Neural progenitor cell (in vitro differentiated cells): ENCODE measurements around the gene NARS2. TPM values are rescaled to one million over a fixed set of nuclear protein-coding genes. Genes with fewer than 3 reads are reported as not detected.

ENCODE experiments used
- DNase-seq: peaks from one replicate; pipeline ENCODE4 v3.0.0-alpha.2; 2016; ENCODE audit warnings: low spot score
- H2AFZ ChIP-seq: fragments of 200-600 bp; sonication (generic); replicated peaks from 2 replicates; pipeline ENCODE4 v1.6.1; 2016; ENCODE audit warnings: antibody characterized with exemption
- H3F3A ChIP-seq: fragments of 200-600 bp; sonication (generic); 2 replicates; pipeline ENCODE4 v1.6.1; 2016; ENCODE audit warnings: antibody characterized with exemption, low read depth
- H3K27ac ChIP-seq: fragments of 200-600 bp; sonication (generic); 2 replicates; pipeline ENCODE4 v1.5.1; 2016; ENCODE audit warnings: mild to moderate bottlenecking
- H3K27me3 ChIP-seq: fragments of 200-600 bp; sonication (generic); 2 replicates; pipeline ENCODE4 v1.6.1; 2016; ENCODE audit warnings: mild to moderate bottlenecking, moderate library complexity
- H3K36me3 ChIP-seq: fragments of 200-600 bp; sonication (generic); 2 replicates; pipeline ENCODE4 v1.5.1; 2016
- H3K4me1 ChIP-seq: fragments of 200-600 bp; sonication (generic); 2 replicates; pipeline ENCODE4 v1.6.1; 2016; ENCODE audit warnings: mixed run types
- H3K4me2 ChIP-seq: fragments of 200-600 bp; sonication (generic); 2 replicates; pipeline ENCODE4 v1.6.1; 2016
- H3K4me3 ChIP-seq: fragments of 200-600 bp; sonication (generic); 2 replicates; pipeline ENCODE4 v1.5.1; 2016
- H3K79me2 ChIP-seq: fragments of 200-600 bp; sonication (generic); 2 replicates; pipeline ENCODE4 v1.6.1; 2016; ENCODE audit warnings: low read depth
- H3K9ac ChIP-seq: fragments of 200-600 bp; sonication (generic); 2 replicates; pipeline ENCODE4 v1.6.1; 2016
- H3K9me3 ChIP-seq: fragments of 200-600 bp; sonication (generic); 2 replicates; pipeline ENCODE4 v1.5.1; 2016; ENCODE audit warnings: low read depth
- H4K20me1 ChIP-seq: fragments of 200-600 bp; sonication (generic); 2 replicates; pipeline ENCODE4 v1.6.1; 2016; ENCODE audit warnings: low read depth
- H3K27ac Mint-ChIP-seq: 3 replicates; pipeline ENCODE4 v1.8.0; 2021; ENCODE audit warnings: mixed read lengths
- H3K27me3 Mint-ChIP-seq: 2 replicates; pipeline ENCODE4 v1.8.0; 2022; ENCODE audit warnings: low read depth, mild to moderate bottlenecking, inconsistent platforms, moderate library complexity, mixed read lengths; ENCODE audit not compliant: insufficient read depth
- H3K36me3 Mint-ChIP-seq: 3 replicates; pipeline ENCODE4 v1.8.0; 2021; ENCODE audit warnings: mixed read lengths
- H3K4me1 Mint-ChIP-seq: 3 replicates; pipeline ENCODE4 v1.8.0; 2021; ENCODE audit warnings: mixed read lengths
- H3K4me3 Mint-ChIP-seq: 3 replicates; pipeline ENCODE4 v1.8.0; 2021; ENCODE audit warnings: mild to moderate bottlenecking, moderate library complexity, mixed read lengths
- H3K9me3 Mint-ChIP-seq: 3 replicates; pipeline ENCODE4 v1.8.0; 2020; ENCODE audit warnings: mixed read lengths
- EZH2 ChIP-seq: fragments of 200-600 bp; sonication (generic); IDR thresholded peaks from 2 replicates; pipeline ENCODE4 v1.6.1; 2017; ENCODE audit warnings: antibody characterized with exemption, mild to moderate bottlenecking, moderate library complexity
- EZH2phosphoT487 ChIP-seq: fragments of 200-600 bp; sonication (generic); IDR thresholded peaks from 2 replicates; pipeline ENCODE4 v1.6.1; 2017; ENCODE audit warnings: antibody characterized with exemption
- total RNA-seq: library from RNA; depleted of rRNA; stranded (reverse); fragments of >200 nt; gene quantifications from 2 replicates; pipeline ENCODE4 v1.2.3, GENCODE V29; 2015; ENCODE audit warnings: low replicate concordance
- TF ChIP-seq, protein P1 (sequence below): fragments of 200-600 bp; sonication (generic); IDR thresholded peaks from 2 replicates; pipeline ENCODE4 v1.5.1; 2017; ENCODE audit warnings: antibody characterized with exemption, mild to moderate bottlenecking

The NARS2 gene
- total RNA-seq, 1 donor from 2014 or later, result 53.0 TPM

DNA sequence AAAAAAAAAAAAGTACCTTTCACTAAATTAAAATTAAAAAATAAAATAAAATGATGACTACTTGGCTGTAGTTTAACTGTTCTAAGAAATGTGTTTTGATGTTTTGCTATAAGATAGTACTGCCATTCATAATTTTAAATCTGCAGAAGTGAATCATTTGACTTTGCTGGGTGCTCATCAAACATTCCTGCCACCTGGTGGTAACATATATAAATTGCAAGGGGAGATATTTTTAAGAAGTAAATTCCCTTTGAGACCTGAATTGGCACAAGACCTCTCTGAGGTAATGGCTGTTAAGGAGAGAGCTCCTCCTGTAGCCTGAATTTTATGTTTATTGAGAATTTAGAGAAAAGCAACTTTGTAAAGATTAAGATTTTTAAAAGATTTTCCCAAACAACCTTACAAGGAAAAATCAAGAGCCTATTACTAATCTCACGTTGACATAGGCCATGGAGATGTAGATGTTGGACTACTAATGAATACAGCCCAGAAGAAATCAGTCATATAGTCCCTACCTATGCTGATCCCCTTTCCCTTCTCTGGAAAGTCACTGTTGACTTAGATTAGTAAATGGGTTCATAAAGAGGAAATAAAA lies 11.9 kb upstream of the NARS2 start:
- Mint-ChIP-seq H3K27ac (no peak overlapping the region), H3K4me3 (no peak overlapping the region), H3K27me3 (peaks cover 2% of the 10 kb centered on the region), H3K36me3 (peaks cover 2% of the 10 kb centered on the region), H3K9me3 (peaks cover 16% of the 10 kb centered on the region), H3K4me1 (no peaks in the 10 kb centered on the region)
- no peak overlapping the region for H3K4me3 ChIP-seq
- H3K27ac ChIP-seq, result no peak overlapping the region
- peaks cover 14% of the 10 kb centered on the region for H3K9me3 ChIP-seq
- no peak for DNase-seq
- H3K4me1 ChIP-seq, result no peaks in the 10 kb centered on the region
- no peak overlapping the region for H3K9ac ChIP-seq
- no peaks in the 10 kb centered on the region for H3K36me3 ChIP-seq
- no peak overlapping the region for H3K4me2 ChIP-seq
- no peaks in the 10 kb centered on the region for H3K27me3 ChIP-seq
- no peaks in the 10 kb centered on the region for H4K20me1 ChIP-seq
- H3F3A ChIP-seq, result no peaks in the 10 kb centered on the region
- no peak overlapping the region for H2AFZ ChIP-seq
- H3K79me2 ChIP-seq, result no peaks in the 10 kb centered on the region
- TF ChIP-seq EZH2phosphoT487, result no peak
- TF ChIP-seq, protein P1, sequence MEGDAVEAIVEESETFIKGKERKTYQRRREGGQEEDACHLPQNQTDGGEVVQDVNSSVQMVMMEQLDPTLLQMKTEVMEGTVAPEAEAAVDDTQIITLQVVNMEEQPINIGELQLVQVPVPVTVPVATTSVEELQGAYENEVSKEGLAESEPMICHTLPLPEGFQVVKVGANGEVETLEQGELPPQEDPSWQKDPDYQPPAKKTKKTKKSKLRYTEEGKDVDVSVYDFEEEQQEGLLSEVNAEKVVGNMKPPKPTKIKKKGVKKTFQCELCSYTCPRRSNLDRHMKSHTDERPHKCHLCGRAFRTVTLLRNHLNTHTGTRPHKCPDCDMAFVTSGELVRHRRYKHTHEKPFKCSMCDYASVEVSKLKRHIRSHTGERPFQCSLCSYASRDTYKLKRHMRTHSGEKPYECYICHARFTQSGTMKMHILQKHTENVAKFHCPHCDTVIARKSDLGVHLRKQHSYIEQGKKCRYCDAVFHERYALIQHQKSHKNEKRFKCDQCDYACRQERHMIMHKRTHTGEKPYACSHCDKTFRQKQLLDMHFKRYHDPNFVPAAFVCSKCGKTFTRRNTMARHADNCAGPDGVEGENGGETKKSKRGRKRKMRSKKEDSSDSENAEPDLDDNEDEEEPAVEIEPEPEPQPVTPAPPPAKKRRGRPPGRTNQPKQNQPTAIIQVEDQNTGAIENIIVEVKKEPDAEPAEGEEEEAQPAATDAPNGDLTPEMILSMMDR, result peak; percentile 68

DNA sequence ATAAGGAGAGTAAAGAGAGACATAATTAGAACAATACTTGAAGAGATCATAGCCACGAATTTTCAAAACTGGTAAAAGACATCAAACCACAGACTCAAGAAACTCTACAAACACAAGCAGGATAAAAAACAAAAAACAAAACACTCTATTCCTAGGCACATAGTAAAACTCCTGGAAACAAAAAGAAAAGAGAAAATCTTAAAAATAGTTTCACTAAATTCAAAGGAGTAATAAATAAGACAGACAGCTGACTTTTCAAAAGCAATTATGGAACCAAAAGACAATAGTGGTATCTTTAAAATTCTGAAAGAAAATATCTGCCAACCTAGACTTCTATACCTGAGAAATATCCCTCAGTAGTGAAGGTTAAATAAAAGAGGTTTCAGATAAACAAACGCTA lies 9.2 kb upstream of the NARS2 start:
- TF ChIP-seq EZH2phosphoT487, result no peak
- TF ChIP-seq, protein P1, result no peak
- no peak for TF ChIP-seq EZH2
- Histone ChIP-seq H3K9ac (no peak overlapping the region), H3K27me3 (no peaks in the 10 kb centered on the region), H3K9me3 (peaks cover 14% of the 10 kb centered on the region), H4K20me1 (no peaks in the 10 kb centered on the region), H2AFZ (no peak overlapping the region), H3K4me3 (no peak overlapping the region), H3K4me2 (no peak overlapping the region), H3K27ac (no peak overlapping the region), H3F3A (no peaks in the 10 kb centered on the region), H3K36me3 (no peaks in the 10 kb centered on the region), H3K79me2 (no peaks in the 10 kb centered on the region), H3K4me1 (no peaks in the 10 kb centered on the region)
- Mint-ChIP-seq H3K9me3 (peaks cover 16% of the 10 kb centered on the region), H3K4me1 (no peaks in the 10 kb centered on the region), H3K27me3 (peaks cover 2% of the 10 kb centered on the region), H3K27ac (no peak overlapping the region), H3K36me3 (peaks cover 2% of the 10 kb centered on the region), H3K4me3 (no peak overlapping the region)
- DNase-seq, result no peak

DNA sequence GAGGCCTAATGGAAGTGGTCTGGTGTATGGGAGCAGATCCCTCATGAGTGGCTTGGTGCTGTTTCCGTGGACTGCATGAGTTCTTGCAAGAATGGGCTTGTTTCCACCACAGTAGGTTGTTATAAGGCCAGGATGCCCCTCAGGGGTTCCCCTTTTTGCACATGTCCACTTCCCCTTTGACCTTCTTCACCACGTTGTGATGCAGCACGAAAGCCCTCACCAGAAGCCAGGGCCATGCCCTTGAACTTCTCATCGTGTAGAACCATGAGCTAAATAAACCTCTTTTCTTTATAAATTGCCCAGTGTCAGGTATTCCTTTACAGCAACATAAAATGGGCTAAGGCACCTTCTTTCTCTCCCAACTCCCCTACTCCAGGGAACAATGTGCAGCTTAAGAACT lies 2.8 kb upstream of the NARS2 start:
- Mint-ChIP-seq H3K4me1 (peaks cover 14% of the 10 kb centered on the region), H3K36me3 (peaks cover 2% of the 10 kb centered on the region)
- no peak overlapping the region for H2AFZ ChIP-seq

More for the DNA sequence above, 2.8 kb upstream of the NARS2 start:
- no peaks in the 10 kb centered on the region for H3K27me3 ChIP-seq
- H3K36me3 ChIP-seq, result no peaks in the 10 kb centered on the region
- H3K4me1 ChIP-seq, result peaks cover 28% of the 10 kb centered on the region
- DNase-seq, result no peak
- peaks cover 29% of the 10 kb centered on the region for H3F3A ChIP-seq
- H3K27ac Mint-ChIP-seq, result no peak overlapping the region
- H4K20me1 ChIP-seq, result no peaks in the 10 kb centered on the region
- H3K27ac ChIP-seq, result peak overlapping the region; percentile 47
- no peaks in the 10 kb centered on the region for H3K9me3 ChIP-seq
- TF ChIP-seq, protein P1, result no peak
- no peak for TF ChIP-seq EZH2phosphoT487
- TF ChIP-seq EZH2, result no peak
- H3K79me2 ChIP-seq, result peaks cover 19% of the 10 kb centered on the region
- no peaks in the 10 kb centered on the region for H3K9me3 Mint-ChIP-seq
- H3K4me3 ChIP-seq, result no peak overlapping the region
- peaks cover 6% of the 10 kb centered on the region for H3K27me3 Mint-ChIP-seq
- H3K9ac ChIP-seq, result no peak overlapping the region
- H3K4me2 ChIP-seq, result peak overlapping the region; percentile 60
- H3K4me3 Mint-ChIP-seq, result no peak overlapping the region
